GM12892 (cell line): ENCODE results near the gene GLIS1.

ENCODE experiments used
- POLR2A ChIP-seq: IDR thresholded peaks from 2 replicates; pipeline ENCODE4 v1.6.1; 2011; ENCODE audit warnings: low read depth, low read length, control low read depth
- POLR2AphosphoS5 ChIP-seq: IDR thresholded peaks from 2 replicates; pipeline ENCODE4 v1.6.1; 2011; ENCODE audit warnings: low read depth, low read length, control low read depth
- TAF1 ChIP-seq: IDR thresholded peaks from 2 replicates; pipeline ENCODE4 v1.6.1; 2011; ENCODE audit warnings: low read depth, mild to moderate bottlenecking, control low read depth, low read length, borderline replicate concordance

DNA sequence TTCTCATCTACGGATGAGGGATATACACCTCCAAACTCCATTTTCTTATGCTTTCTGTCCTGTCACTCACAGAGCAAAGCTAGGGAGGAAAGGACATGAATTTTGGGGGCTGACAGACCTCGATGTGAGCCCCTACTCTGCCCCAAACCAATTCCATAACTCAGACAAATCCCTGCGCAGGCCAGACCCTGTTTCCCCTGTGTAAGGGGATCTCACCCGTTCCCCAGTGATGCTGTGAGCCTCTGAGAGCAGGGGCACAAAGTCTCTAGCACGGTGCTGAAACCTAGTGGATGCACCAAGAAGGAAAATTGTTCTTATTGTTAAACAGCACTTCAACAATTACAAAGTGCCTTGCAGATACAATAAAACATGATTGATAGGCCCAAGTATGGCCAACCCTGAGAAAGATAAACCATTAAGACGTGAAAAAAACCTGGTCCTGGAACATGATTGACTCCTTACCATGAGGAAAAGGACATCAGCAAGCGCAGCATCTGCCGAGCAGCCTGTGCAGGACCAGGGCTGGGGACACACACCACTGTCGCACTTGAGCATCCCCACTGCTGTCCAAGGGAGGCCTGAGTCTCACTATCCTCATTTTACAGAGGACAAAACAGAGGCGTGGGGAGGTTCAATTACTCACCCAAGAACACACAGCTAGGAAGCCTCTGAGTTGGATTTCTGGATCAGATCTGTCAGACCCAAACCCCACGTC lies 137.8 kb downstream of the GLIS1 start:
- no peak for TF ChIP-seq POLR2A
- no peak for TF ChIP-seq TAF1
- TF ChIP-seq POLR2AphosphoS5, result no peak
